MM.1S (cell line): ENCODE results near the gene LMX1B.

Experiments
- DNase-seq: peaks from one replicate; pipeline ENCODE4 v3.0.0-alpha.2; 2015
- H2AFZ ChIP-seq: fragments of 300-600 bp; sonication (generic); 2 replicates; pipeline ENCODE4 v1.6.0; 2016; ENCODE audit warnings: antibody characterized with exemption, low read length
- H3F3A ChIP-seq: fragments of 300-600 bp; sonication (generic); 2 replicates; pipeline ENCODE4 v1.6.1; 2016; ENCODE audit warnings: mild to moderate bottlenecking, antibody characterized with exemption, low read length, moderate library complexity, mixed read lengths; ENCODE audit not compliant: insufficient read depth
- H3K27ac ChIP-seq: fragments of 300-600 bp; sonication (generic); 2 replicates; pipeline ENCODE4 v1.5.1; 2016; ENCODE audit warnings: mild to moderate bottlenecking, low read length
- H3K27me3 ChIP-seq: fragments of 300-600 bp; sonication (generic); replicated peaks from 2 replicates; pipeline ENCODE4 v1.6.0; 2016; ENCODE audit warnings: low read length; ENCODE audit not compliant: insufficient read depth
- H3K36me3 ChIP-seq: fragments of 300-600 bp; sonication (generic); replicated peaks from 2 replicates; pipeline ENCODE4 v1.6.1; 2016; ENCODE audit warnings: mild to moderate bottlenecking, low read length, mixed read lengths; ENCODE audit not compliant: insufficient read depth
- H3K4me1 ChIP-seq: fragments of 300-600 bp; sonication (generic); 2 replicates; pipeline ENCODE4 v1.6.1; 2016; ENCODE audit warnings: low read length, mixed read lengths
- H3K4me2 ChIP-seq: fragments of 300-600 bp; sonication (generic); 2 replicates; pipeline ENCODE4 v1.6.0; 2016; ENCODE audit warnings: low read depth, low read length
- H3K4me3 ChIP-seq: fragments of 300-600 bp; sonication (generic); 2 replicates; pipeline ENCODE4 v1.5.1; 2016; ENCODE audit warnings: low read length, mixed read lengths
- H3K79me2 ChIP-seq: fragments of 300-600 bp; sonication (generic); 2 replicates; pipeline ENCODE4 v1.6.1; 2016; ENCODE audit warnings: mixed run types, low read length, mixed read lengths
- H3K9ac ChIP-seq: fragments of 300-600 bp; sonication (generic); 2 replicates; pipeline ENCODE4 v1.6.1; 2016; ENCODE audit warnings: low read length, mixed read lengths
- H3K9me2 ChIP-seq: fragments of 300-600 bp; sonication (generic); replicated peaks from 2 replicates; pipeline ENCODE4 v1.6.1; 2016; ENCODE audit warnings: mild to moderate bottlenecking, low read length, mixed read lengths; ENCODE audit not compliant: insufficient read depth
- H3K9me3 ChIP-seq: fragments of 300-600 bp; sonication (generic); replicated peaks from 2 replicates; pipeline ENCODE4 v1.6.1; 2016; ENCODE audit warnings: mild to moderate bottlenecking, low read length, mixed read lengths; ENCODE audit not compliant: insufficient read depth
- H4K20me1 ChIP-seq: fragments of 300-600 bp; sonication (generic); 2 replicates; pipeline ENCODE4 v1.6.1; 2016; ENCODE audit warnings: mild to moderate bottlenecking, low read length, moderate library complexity, mixed read lengths; ENCODE audit not compliant: insufficient read depth
- CTCF ChIP-seq: fragments of 300-600 bp; sonication (generic); IDR thresholded peaks from 2 replicates; pipeline ENCODE4 v1.5.1; 2016; ENCODE audit warnings: antibody characterized with exemption, low read length, mixed read lengths
- EZH2 ChIP-seq: fragments of 300-600 bp; sonication (generic); optimal IDR thresholded peaks from 2 replicates; pipeline ENCODE3; 2017; ENCODE audit warnings: low read depth, mild to moderate bottlenecking, antibody characterized with exemption, low read length, mixed read lengths
- EZH2phosphoT487 ChIP-seq: fragments of 300-600 bp; sonication (generic); IDR thresholded peaks from 2 replicates; pipeline ENCODE4 v1.6.1; 2018; ENCODE audit warnings: antibody characterized with exemption, low read length

LMX1B gene

GRCh38 chr9:126649477-126649876 lies 35.7 kb downstream of the LMX1B start:
- no peaks in the 10 kb centered on the region for H3K36me3 ChIP-seq
- H2AFZ ChIP-seq: no peak overlapping the region
- no peak overlapping the region for H3K4me2 ChIP-seq
- H3K4me1 ChIP-seq: no peaks in the 10 kb centered on the region
- TF ChIP-seq EZH2phosphoT487 (no peak), EZH2 (no peak), CTCF (no peak)
- H3K9me2 ChIP-seq: no peaks in the 10 kb centered on the region
- H3F3A ChIP-seq: no peaks in the 10 kb centered on the region
- H3K79me2 ChIP-seq: no peaks in the 10 kb centered on the region
- H4K20me1 ChIP-seq: no peaks in the 10 kb centered on the region
- no peak overlapping the region for H3K9ac ChIP-seq
- H3K27me3 ChIP-seq: peaks cover 100% of the 10 kb centered on the region
- H3K27ac ChIP-seq: no peak overlapping the region
- DNase-seq: no peak
- H3K4me3 ChIP-seq: no peak overlapping the region
- no peaks in the 10 kb centered on the region for H3K9me3 ChIP-seq

GRCh38 chr9:126650404-126651341 lies 36.9 kb downstream of the LMX1B start:
- Histone ChIP-seq H3K9me2 (no peaks in the 10 kb centered on the region), H3K9me3 (no peaks in the 10 kb centered on the region), H4K20me1 (no peaks in the 10 kb centered on the region), H3K27me3 (peaks cover 98% of the 10 kb centered on the region), H3K79me2 (no peaks in the 10 kb centered on the region), H3K4me2 (no peak overlapping the region), H3K4me3 (no peak overlapping the region), H3K4me1 (no peaks in the 10 kb centered on the region), H3F3A (no peaks in the 10 kb centered on the region), H2AFZ (no peak overlapping the region), H3K27ac (no peak overlapping the region), H3K9ac (no peak overlapping the region), H3K36me3 (no peaks in the 10 kb centered on the region)
- DNase-seq: no peak
- TF ChIP-seq CTCF (no peak), EZH2 (no peak), EZH2phosphoT487 (no peak)

GRCh38 chr9:126652140-126652582 lies 38.4 kb downstream of the LMX1B start:
- no peak overlapping the region for H3K4me2 ChIP-seq

More at GRCh38 chr9:126652140-126652582, 38.4 kb downstream of the LMX1B start:
- Histone ChIP-seq H3K9me3 (no peaks in the 10 kb centered on the region), H3K79me2 (no peaks in the 10 kb centered on the region), H3K36me3 (no peaks in the 10 kb centered on the region), H2AFZ (no peak overlapping the region), H3K4me3 (no peak overlapping the region), H3K4me1 (no peaks in the 10 kb centered on the region), H3K9me2 (no peaks in the 10 kb centered on the region), H3F3A (no peaks in the 10 kb centered on the region), H3K27ac (no peak overlapping the region), H3K27me3 (peaks cover 95% of the 10 kb centered on the region), H3K9ac (no peak overlapping the region), H4K20me1 (no peaks in the 10 kb centered on the region)
- no peak for DNase-seq
- TF ChIP-seq EZH2phosphoT487: no peak
- no peak for TF ChIP-seq EZH2
- no peak for TF ChIP-seq CTCF
